Nephron (organoid): ENCODE results near the gene GRIN3B.

Experiments
- H3K27ac Mint-ChIP-seq, 3 experiments: 2 replicates each; pipeline ENCODE4 v1.8.0; 2020; ENCODE audit warnings: mixed read lengths in 3 of 3, mild to moderate bottlenecking in 2 of 3, moderate library complexity in 1 of 3
- H3K27me3 Mint-ChIP-seq: 2 replicates; pipeline ENCODE4 v1.8.0; 2021; ENCODE audit warnings: low read depth, mild to moderate bottlenecking, moderate library complexity, mixed read lengths
- H3K36me3 Mint-ChIP-seq: 2 replicates; pipeline ENCODE4 v1.8.0; 2020; ENCODE audit warnings: low read depth, mixed read lengths
- H3K4me1 Mint-ChIP-seq: 2 replicates; pipeline ENCODE4 v1.8.0; 2020; ENCODE audit warnings: mixed read lengths
- H3K4me3 Mint-ChIP-seq, 3 experiments: 2 replicates each; pipeline ENCODE4 v1.8.0; 2020; ENCODE audit warnings: mild to moderate bottlenecking in 3 of 3, mixed read lengths in 3 of 3, moderate library complexity in 2 of 3
- H3K9me3 Mint-ChIP-seq: 2 replicates; pipeline ENCODE4 v1.8.0; 2020; ENCODE audit warnings: mixed read lengths
- TF ChIP-seq, protein P1 (sequence below), 3 experiments: fragments of 200-600 bp; sonication (generic); IDR thresholded peaks; one replicate each; pipeline ENCODE4 v1.5.0; 2021; ENCODE audit warnings: antibody characterized with exemption in 3 of 3; ENCODE audit not compliant: unreplicated experiment in 3 of 3

GRIN3B gene

DNA sequence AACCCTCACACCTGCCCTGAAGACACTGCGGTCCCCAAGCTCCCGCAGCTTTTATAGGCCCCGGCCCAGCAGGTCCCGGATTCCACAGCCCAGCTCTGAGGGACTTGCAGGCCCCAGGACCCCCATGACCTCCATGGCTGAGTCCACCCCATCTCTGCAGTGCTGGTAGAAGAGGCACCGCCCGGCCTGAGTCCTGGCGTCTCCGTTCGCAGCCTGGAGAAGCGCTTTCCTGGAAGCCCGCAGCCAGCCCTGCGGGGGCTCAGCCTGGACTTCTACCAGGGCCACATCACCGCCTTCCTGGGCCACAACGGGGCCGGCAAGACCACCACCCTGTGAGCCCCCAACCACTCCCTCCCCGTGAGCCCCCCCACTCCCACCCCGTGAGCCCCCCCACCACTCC, 48.9 kb downstream of the GRIN3B start:
- TF ChIP-seq, protein P1, sequence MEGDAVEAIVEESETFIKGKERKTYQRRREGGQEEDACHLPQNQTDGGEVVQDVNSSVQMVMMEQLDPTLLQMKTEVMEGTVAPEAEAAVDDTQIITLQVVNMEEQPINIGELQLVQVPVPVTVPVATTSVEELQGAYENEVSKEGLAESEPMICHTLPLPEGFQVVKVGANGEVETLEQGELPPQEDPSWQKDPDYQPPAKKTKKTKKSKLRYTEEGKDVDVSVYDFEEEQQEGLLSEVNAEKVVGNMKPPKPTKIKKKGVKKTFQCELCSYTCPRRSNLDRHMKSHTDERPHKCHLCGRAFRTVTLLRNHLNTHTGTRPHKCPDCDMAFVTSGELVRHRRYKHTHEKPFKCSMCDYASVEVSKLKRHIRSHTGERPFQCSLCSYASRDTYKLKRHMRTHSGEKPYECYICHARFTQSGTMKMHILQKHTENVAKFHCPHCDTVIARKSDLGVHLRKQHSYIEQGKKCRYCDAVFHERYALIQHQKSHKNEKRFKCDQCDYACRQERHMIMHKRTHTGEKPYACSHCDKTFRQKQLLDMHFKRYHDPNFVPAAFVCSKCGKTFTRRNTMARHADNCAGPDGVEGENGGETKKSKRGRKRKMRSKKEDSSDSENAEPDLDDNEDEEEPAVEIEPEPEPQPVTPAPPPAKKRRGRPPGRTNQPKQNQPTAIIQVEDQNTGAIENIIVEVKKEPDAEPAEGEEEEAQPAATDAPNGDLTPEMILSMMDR (IDR thresholded peaks at IDR 0.05; ENCODE audit: unreplicated experiment in 3 of 3), result no peak
- Mint-ChIP-seq H3K27ac (no peak overlapping the region), H3K36me3 (no peaks in the 10 kb centered on the region), H3K27me3 (no peaks in the 10 kb centered on the region), H3K9me3 (no peaks in the 10 kb centered on the region), H3K4me1 (no peaks in the 10 kb centered on the region), H3K4me3 (no peak overlapping the region)

DNA sequence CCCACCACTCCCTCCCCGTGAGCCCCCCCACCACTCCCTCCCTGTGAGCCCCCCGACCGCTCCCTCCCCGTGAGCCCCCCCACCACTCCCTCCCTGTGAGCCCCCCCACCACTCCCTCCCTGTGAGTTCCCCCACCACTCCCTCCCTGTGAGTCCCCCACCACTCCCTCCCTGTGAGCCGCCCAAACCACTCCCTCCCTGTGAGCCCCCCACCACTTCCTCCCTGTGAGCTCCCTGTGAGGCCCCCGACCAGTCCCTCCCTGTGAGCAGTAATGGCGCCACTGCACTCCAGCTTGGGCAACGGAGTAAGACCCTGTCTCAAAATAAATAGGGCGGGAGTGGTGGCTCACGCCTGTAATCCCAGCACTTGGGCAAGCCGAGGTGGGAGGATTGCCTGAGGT, 49.6 kb downstream of the GRIN3B start:
- Mint-ChIP-seq H3K27me3 (no peaks in the 10 kb centered on the region), H3K9me3 (no peaks in the 10 kb centered on the region), H3K4me1 (no peaks in the 10 kb centered on the region), H3K4me3 (no peak overlapping the region), H3K36me3 (no peaks in the 10 kb centered on the region), H3K27ac (no peak overlapping the region)
- TF ChIP-seq, protein P1 (IDR thresholded peaks at IDR 0.05; ENCODE audit: unreplicated experiment in 3 of 3), result no peak

- Mint-ChIP-seq H3K4me1 (no peaks in the 10 kb centered on the region), H3K36me3 (no peaks in the 10 kb centered on the region), H3K9me3 (no peaks in the 10 kb centered on the region), H3K27me3 (no peaks in the 10 kb centered on the region), H3K27ac (peak overlapping the region; percentile 23 to 84 (median 37)), H3K4me3 (no peak overlapping the region)
- TF ChIP-seq, protein P1 (IDR thresholded peaks at IDR 0.05; ENCODE audit: unreplicated experiment in 3 of 3), result no peak
These were observed 51.0 kb downstream of the GRIN3B start for GRCh38 chr19:1050989-1051788.

GRCh38 chr19:1051791-1052190, 51.6 kb downstream of the GRIN3B start:
- H3K27me3 Mint-ChIP-seq, result no peaks in the 10 kb centered on the region
- H3K4me1 Mint-ChIP-seq, result no peaks in the 10 kb centered on the region
- H3K9me3 Mint-ChIP-seq, result no peaks in the 10 kb centered on the region
- TF ChIP-seq, protein P1 (IDR thresholded peaks at IDR 0.05; ENCODE audit: unreplicated experiment in 3 of 3), result no peak
- no peaks in the 10 kb centered on the region for H3K36me3 Mint-ChIP-seq
- no peak overlapping the region for H3K4me3 Mint-ChIP-seq
- peak overlapping the region; percentile 23 to 84 (median 37) for H3K27ac Mint-ChIP-seq

DNA sequence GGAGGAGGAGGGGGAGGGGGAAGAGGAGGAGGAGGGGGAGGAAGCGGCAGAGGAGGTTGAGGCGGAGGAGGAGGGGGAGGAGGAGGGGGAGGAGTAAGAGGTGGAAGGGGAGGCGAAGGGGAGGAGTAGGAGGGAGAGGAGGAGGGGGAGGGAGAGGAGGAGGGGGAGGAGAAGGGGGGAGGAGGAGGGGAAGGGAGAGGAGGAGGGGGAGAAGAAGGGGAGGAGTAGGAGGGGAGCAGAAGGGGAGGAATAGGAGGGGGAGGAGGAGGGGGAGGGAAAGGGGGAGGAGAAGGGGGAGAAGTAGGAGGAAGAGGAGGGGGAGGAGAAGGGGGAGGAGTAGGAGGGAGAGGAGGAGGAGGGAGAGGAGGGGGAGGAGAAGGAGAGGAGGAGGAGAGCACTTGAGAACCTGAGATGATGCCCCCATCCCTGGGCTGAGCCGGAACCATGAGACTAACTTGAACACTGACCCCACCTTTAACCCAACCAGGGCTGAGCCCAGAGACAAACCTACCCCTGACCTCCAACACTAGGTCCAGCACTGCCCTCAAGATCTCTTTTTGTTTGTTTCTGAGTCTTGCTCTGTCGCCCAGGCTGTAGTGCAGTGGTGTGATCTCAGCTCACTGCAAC, 52.2 kb downstream of the GRIN3B start:
- no peak overlapping the region for H3K4me3 Mint-ChIP-seq
- H3K9me3 Mint-ChIP-seq, result no peaks in the 10 kb centered on the region
- TF ChIP-seq, protein P1 (IDR thresholded peaks at IDR 0.05; ENCODE audit: unreplicated experiment in 3 of 3), result no peak
- no peak overlapping the region for H3K27ac Mint-ChIP-seq
- H3K36me3 Mint-ChIP-seq, result peaks cover 3% of the 10 kb centered on the region
- no peaks in the 10 kb centered on the region for H3K27me3 Mint-ChIP-seq
- H3K4me1 Mint-ChIP-seq, result no peaks in the 10 kb centered on the region
